ENCODE data around the gene GNAI1.

GNAI1 gene

DNA sequence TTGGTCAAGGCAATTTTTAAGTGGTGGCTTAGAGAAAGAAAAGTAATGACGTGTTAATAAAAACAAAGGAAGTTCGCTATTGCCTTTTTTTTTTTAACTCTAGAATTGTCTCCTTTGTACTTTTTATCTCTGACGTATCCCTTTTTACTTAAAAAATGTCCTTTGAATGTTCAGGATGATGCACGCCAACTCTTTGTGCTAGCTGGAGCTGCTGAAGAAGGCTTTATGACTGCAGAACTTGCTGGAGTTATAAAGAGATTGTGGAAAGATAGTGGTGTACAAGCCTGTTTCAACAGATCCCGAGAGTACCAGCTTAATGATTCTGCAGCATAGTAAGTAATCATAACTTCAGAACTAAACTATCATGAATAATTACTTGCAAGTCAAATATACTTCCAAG, 64.4 kb downstream of the GNAI1 start:
- DNase-seq (ENCODE audit: low read depth, low spot score): no peak

DNA sequence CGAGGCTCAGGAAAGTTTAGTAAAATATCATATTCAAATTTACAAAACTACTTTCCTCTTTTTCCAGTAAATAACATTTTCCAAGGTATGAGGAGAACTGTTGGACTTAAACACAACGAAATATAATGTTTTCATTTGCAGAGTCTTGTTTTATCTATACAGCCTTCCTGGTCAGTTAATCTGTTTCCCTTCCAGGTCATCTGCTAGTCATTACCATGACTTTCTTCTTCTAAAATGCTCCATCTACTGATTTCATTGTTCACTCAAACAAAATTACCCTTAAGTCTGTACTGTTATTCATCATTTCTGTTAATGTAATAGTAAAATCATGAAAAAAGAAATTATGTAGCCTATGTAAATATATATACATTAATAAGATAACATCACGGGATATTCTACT, 69.8 kb downstream of the GNAI1 start:
- in situ Hi-C loops (cut with HindIII; ENCODE audit: low sequenced_read_pairs): no loop called here
- TF ChIP-seq, protein P1, sequence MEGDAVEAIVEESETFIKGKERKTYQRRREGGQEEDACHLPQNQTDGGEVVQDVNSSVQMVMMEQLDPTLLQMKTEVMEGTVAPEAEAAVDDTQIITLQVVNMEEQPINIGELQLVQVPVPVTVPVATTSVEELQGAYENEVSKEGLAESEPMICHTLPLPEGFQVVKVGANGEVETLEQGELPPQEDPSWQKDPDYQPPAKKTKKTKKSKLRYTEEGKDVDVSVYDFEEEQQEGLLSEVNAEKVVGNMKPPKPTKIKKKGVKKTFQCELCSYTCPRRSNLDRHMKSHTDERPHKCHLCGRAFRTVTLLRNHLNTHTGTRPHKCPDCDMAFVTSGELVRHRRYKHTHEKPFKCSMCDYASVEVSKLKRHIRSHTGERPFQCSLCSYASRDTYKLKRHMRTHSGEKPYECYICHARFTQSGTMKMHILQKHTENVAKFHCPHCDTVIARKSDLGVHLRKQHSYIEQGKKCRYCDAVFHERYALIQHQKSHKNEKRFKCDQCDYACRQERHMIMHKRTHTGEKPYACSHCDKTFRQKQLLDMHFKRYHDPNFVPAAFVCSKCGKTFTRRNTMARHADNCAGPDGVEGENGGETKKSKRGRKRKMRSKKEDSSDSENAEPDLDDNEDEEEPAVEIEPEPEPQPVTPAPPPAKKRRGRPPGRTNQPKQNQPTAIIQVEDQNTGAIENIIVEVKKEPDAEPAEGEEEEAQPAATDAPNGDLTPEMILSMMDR (IDR thresholded peaks at IDR 0.05; ENCODE audit: low read depth, low read length): no peak
- no peak for DNase-seq (ENCODE audit: low read depth, low spot score)
- H3K4me3 ChIP-seq (ENCODE audit: low read depth, low read length): no peak overlapping the region

More for the DNA sequence above, 64.4 kb downstream of the GNAI1 start:
- no peak overlapping the region for H3K4me3 ChIP-seq (ENCODE audit: low read depth, low read length)
- TF ChIP-seq, protein P1 (IDR thresholded peaks at IDR 0.05; ENCODE audit: low read depth, low read length): no peak
- in situ Hi-C loops (cut with HindIII; ENCODE audit: low sequenced_read_pairs): no loop called here

DNA sequence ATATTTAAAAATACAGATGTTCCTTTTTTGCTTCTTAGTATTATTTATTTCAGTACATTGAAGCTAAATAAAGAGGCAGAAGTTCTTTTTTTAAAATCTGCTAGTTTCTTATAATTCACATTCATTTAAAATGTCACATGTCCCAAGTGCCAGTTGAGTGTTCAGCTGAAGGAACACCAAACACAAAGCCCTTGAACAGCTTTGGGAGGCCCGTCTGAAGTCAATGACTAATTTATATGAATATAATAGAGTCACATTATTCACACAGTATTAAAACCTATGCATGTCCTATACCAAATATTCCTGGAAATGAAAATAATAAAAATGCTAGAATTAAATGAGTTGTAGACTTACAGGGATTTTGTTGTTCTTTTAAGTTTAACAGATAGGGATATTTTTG, 70.3 kb downstream of the GNAI1 start:
- TF ChIP-seq, protein P1 (IDR thresholded peaks at IDR 0.05; ENCODE audit: low read depth, low read length): no peak
- no peak overlapping the region for H3K4me3 ChIP-seq (ENCODE audit: low read depth, low read length)
- in situ Hi-C loops (cut with HindIII; ENCODE audit: low sequenced_read_pairs): no loop called here
- no peak for DNase-seq (ENCODE audit: low read depth, low spot score)

DNA sequence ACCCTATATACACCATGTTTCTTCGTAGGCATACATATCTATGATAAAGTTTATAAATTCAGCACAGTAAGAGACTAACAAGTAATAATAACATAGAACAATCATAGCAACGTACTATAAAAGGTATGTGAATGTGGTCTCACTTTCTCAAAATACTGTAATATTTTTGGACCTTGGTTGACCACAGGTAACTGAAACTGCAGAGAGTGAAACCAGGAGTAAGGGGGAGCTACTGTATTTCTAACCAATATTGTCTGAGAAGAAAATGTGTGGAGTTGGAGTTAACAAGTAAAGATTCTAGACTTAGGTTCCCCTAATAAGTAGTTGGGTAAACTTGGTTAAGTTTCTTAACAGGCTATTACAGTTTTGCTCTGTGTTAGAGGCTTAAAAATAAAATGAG, 72.1 kb downstream of the GNAI1 start:
- H3K4me3 ChIP-seq (ENCODE audit: low read depth, low read length): no peak overlapping the region
- DNase-seq (ENCODE audit: low read depth, low spot score): no peak
- in situ Hi-C loops (cut with HindIII; ENCODE audit: low sequenced_read_pairs): no loop called here
- TF ChIP-seq, protein P1 (IDR thresholded peaks at IDR 0.05; ENCODE audit: low read depth, low read length): no peak

DNA sequence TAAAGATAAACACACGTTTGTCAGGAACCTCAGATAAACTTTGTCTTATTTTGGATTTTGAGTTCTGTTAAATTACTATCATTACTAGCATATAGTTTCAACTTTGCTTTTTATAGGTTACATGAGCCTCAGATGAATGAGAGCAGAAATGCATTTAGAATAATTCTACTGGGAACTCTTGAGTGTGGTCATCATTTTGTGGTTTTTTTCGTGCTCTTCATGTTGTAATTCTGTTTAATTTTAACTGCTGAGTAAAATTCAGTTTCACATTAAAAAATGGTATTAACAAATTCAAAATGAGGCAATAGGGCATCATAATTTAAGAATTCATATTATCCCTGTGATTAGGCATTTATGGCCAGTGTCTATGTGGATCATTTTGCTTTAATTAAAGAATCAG, 72.9 kb downstream of the GNAI1 start:
- in situ Hi-C loops (cut with HindIII; ENCODE audit: low sequenced_read_pairs): no loop called here
- no peak for DNase-seq (ENCODE audit: low read depth, low spot score)
- TF ChIP-seq, protein P1 (IDR thresholded peaks at IDR 0.05; ENCODE audit: low read depth, low read length): no peak
- no peak overlapping the region for H3K4me3 ChIP-seq (ENCODE audit: low read depth, low read length)

DNA sequence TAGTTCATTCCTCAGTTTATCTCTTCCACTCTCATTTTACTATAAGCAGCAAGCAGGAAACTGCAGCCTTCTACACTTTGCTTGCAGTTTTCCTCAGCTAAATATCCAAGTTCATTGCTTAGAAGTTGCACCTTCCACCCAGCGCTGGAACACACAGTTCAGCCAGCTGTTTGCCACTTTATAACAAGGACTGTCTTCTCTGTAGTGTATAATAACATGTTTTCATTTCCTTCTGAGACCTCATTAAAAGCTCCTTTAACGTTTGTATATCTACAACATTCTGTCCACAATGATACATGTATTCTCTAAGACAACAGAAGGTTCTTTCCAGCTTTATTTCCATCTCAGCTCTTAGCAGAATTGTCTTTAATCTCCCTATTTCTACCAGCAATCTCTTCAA, 74.1 kb downstream of the GNAI1 start:
- DNase-seq (ENCODE audit: low read depth, low spot score): no peak
- in situ Hi-C loops (cut with HindIII; ENCODE audit: low sequenced_read_pairs): no loop called here
- H3K4me3 ChIP-seq (ENCODE audit: low read depth, low read length): no peak overlapping the region
- TF ChIP-seq, protein P1 (IDR thresholded peaks at IDR 0.05; ENCODE audit: low read depth, low read length): no peak

DNA sequence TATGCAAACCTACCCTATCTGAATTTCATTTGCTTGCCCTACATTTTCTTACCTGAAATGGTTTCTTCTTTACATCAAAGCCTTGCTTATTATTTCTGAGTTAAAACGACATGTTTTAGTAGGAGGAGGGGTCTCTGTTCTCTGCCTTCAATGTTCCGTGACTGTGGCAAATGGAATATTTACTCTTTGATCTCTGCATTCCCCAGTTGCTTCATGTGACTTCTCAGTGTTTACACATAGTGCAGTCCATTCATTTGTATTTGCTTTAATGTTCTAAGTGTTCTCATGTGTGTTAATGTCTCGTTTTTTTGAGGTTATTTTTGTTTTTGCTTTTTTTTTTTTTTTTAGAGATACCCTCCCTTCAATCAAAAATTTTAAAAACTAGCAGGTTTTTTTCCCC, 75.8 kb downstream of the GNAI1 start:
- no peak overlapping the region for H3K4me3 ChIP-seq (ENCODE audit: low read depth, low read length)
- no peak for DNase-seq (ENCODE audit: low read depth, low spot score)
- TF ChIP-seq, protein P1 (IDR thresholded peaks at IDR 0.05; ENCODE audit: low read depth, low read length): no peak
- in situ Hi-C loops (cut with HindIII; ENCODE audit: low sequenced_read_pairs): no loop called here
